ENCODE measurements around the gene UGP2. TPM values are rescaled to one million over a fixed set of nuclear protein-coding genes. Genes with fewer than 3 reads are reported as not detected.

Gene UGP2
- total RNA-seq, 1 experiment from 2014 or later, result 55.8 TPM

GRCh38 chr2:63796366-63796765, 45.3 kb upstream of the UGP2 start:
- ATAC-seq, result no peak
- TF ChIP-seq CTCF (conservative IDR thresholded peaks at IDR 0.05; ENCODE audit: low read depth, low read length), result no peak
- no peak for TF ChIP-seq EZH2 (IDR thresholded peaks at IDR 0.05; ENCODE audit: low read length, unreplicated experiment)
- Histone ChIP-seq H3K27me3 (ENCODE audit: low read length) (no peaks in the 10 kb centered on the region), H3K9me3 (ENCODE audit: low read length) (no peaks in the 10 kb centered on the region), H3K4me1 (ENCODE audit: insufficient read depth, low read length) (peaks cover 7% of the 10 kb centered on the region; the same call in 1 of the 2 replicates), H3K4me3 (ENCODE audit: low read length) (no peak overlapping the region), H3K27ac (ENCODE audit: low read length) (no peak overlapping the region), H3K9ac (ENCODE audit: low read length) (no peak overlapping the region), H3F3A (ENCODE audit: low read length, unreplicated experiment) (no peaks in the 10 kb centered on the region), H3K36me3 (ENCODE audit: low read depth, low read length) (no peaks in the 10 kb centered on the region), H4K20me1 (ENCODE audit: low read length) (no peaks in the 10 kb centered on the region), H3K4me2 (ENCODE audit: low read length) (no peak overlapping the region), H3K9me2 (replicated peaks; ENCODE audit: low read length) (no peaks in the 10 kb centered on the region), H2AFZ (ENCODE audit: low read length) (no peak overlapping the region), H3K79me2 (ENCODE audit: low read length) (no peaks in the 10 kb centered on the region)
- intact Hi-C loops (cut with micrococcal nuclease), result no loop called here
- no peak for DNase-seq
- BruUV-seq (replicated peaks), result no TSS peak
- POLR2A ChIA-PET (ENCODE audit: unreplicated experiment), result no interaction called here
- CTCF ChIA-PET, result no interaction called here

GRCh38 chr2:63796796-63797195, 44.9 kb upstream of the UGP2 start:
- intact Hi-C loops (cut with micrococcal nuclease), result no loop called here
- no peaks in the 10 kb centered on the region for H3K36me3 ChIP-seq (ENCODE audit: low read depth, low read length)
- DNase-seq (no peak), ATAC-seq (no peak)
- H3K4me3 ChIP-seq (ENCODE audit: low read length), result no peak overlapping the region
- TF ChIP-seq EZH2phosphoT487 (IDR thresholded peaks at IDR 0.05; ENCODE audit: borderline replicate concordance, low read length) (no peak), CTCF (conservative IDR thresholded peaks at IDR 0.05; ENCODE audit: low read depth, low read length) (no peak), EZH2 (IDR thresholded peaks at IDR 0.05; ENCODE audit: low read length, unreplicated experiment) (no peak)
- POLR2A ChIA-PET (ENCODE audit: unreplicated experiment), result no interaction called here
- H3K27me3 ChIP-seq (ENCODE audit: low read length), result no peaks in the 10 kb centered on the region
- H4K20me1 ChIP-seq (ENCODE audit: low read length), result no peaks in the 10 kb centered on the region
- no peak overlapping the region for H3K9ac ChIP-seq (ENCODE audit: low read length)
- CTCF ChIA-PET, result no interaction called here
- no peak overlapping the region for H3K4me2 ChIP-seq (ENCODE audit: low read length)
- no peaks in the 10 kb centered on the region for H3K79me2 ChIP-seq (ENCODE audit: low read length)
- no peak overlapping the region for H3K27ac ChIP-seq (ENCODE audit: low read length)
- no peaks in the 10 kb centered on the region for H3K9me3 ChIP-seq (ENCODE audit: low read length)
- H3K4me1 ChIP-seq (ENCODE audit: insufficient read depth, low read length), result peaks cover 7% of the 10 kb centered on the region; the same call in 1 of the 2 replicates
- H2AFZ ChIP-seq (ENCODE audit: low read length), result no peak overlapping the region
- H3K9me2 ChIP-seq (replicated peaks; ENCODE audit: low read length), result no peaks in the 10 kb centered on the region
- no TSS peak for BruUV-seq (replicated peaks)
- no peaks in the 10 kb centered on the region for H3F3A ChIP-seq (ENCODE audit: low read length, unreplicated experiment)

GRCh38 chr2:63801455-63801854, 40.2 kb upstream of the UGP2 start:
- DNase-seq (no peak), ATAC-seq (no peak)
- no peaks in the 10 kb centered on the region for H3K4me1 ChIP-seq (ENCODE audit: insufficient read depth, low read length)
- no TSS peak for BruUV-seq (replicated peaks)
- intact Hi-C loops (cut with micrococcal nuclease), result no loop called here
- H3K4me3 ChIP-seq (ENCODE audit: low read length), result no peak overlapping the region
- no peak overlapping the region for H3K9ac ChIP-seq (ENCODE audit: low read length)
- no peak for TF ChIP-seq EZH2phosphoT487 (IDR thresholded peaks at IDR 0.05; ENCODE audit: borderline replicate concordance, low read length)
- no peak for TF ChIP-seq CTCF (conservative IDR thresholded peaks at IDR 0.05; ENCODE audit: low read depth, low read length)
- no peak for TF ChIP-seq EZH2 (IDR thresholded peaks at IDR 0.05; ENCODE audit: low read length, unreplicated experiment)
- H3K79me2 ChIP-seq (ENCODE audit: low read length), result no peaks in the 10 kb centered on the region
- CTCF ChIA-PET, result no interaction called here
- POLR2A ChIA-PET (ENCODE audit: unreplicated experiment), result no interaction called here
- H3K9me3 ChIP-seq (ENCODE audit: low read length), result peaks cover 4% of the 10 kb centered on the region; the same call in 1 of the 2 replicates
- no peaks in the 10 kb centered on the region for H3K36me3 ChIP-seq (ENCODE audit: low read depth, low read length)
- H2AFZ ChIP-seq (ENCODE audit: low read length), result no peak overlapping the region
- no peaks in the 10 kb centered on the region for H4K20me1 ChIP-seq (ENCODE audit: low read length)
- H3K27me3 ChIP-seq (ENCODE audit: low read length), result no peaks in the 10 kb centered on the region
- H3K27ac ChIP-seq (ENCODE audit: low read length), result no peak overlapping the region
- H3F3A ChIP-seq (ENCODE audit: low read length, unreplicated experiment), result no peaks in the 10 kb centered on the region
- no peak overlapping the region for H3K4me2 ChIP-seq (ENCODE audit: low read length)
- H3K9me2 ChIP-seq (replicated peaks; ENCODE audit: low read length), result no peaks in the 10 kb centered on the region

Data from PC-3 (cell line).